HEK293T (cell line): ENCODE results near the gene TNFAIP2.
"Not testable (repeated sequence)": the region's sequence is repeated elsewhere in the genome, so short reads cannot be mapped to it uniquely, and the experiment has no call there.

Experiments
- CTCF ChIA-PET: fragments of 350-600 bp; formaldehyde crosslinking; extraction: SDS; loops from one replicate; lab custom pipeline; 2021; ENCODE audit warnings: antibody characterized with exemption, inconsistent platforms; lab: Yijun Ruan, JAX
- POLR2A ChIA-PET: fragments of 350-600 bp; formaldehyde crosslinking; extraction: SDS; loops from one replicate; lab custom pipeline; 2020; ENCODE audit warnings: antibody characterized with exemption, inconsistent platforms; lab: Yijun Ruan, JAX
- DNase-seq: peaks from one replicate; pipeline ENCODE4 v3.0.0; 2012; ENCODE audit warnings: mixed read lengths; ENCODE audit errors: extremely low spot score
- ARNT ChIP-seq: fragments of 450-650 bp; IDR thresholded peaks from 2 replicates; pipeline ENCODE4 v1.6.1; 2017; ENCODE audit warnings: mild to moderate bottlenecking
- BHLHE40 ChIP-seq: fragments of 450-650 bp; IDR thresholded peaks from 2 replicates; pipeline ENCODE4 v1.6.1; 2016; ENCODE audit warnings: mild to moderate bottlenecking, moderate library complexity, borderline replicate concordance
- CTBP1 ChIP-seq: fragments of 450-650 bp; IDR thresholded peaks from 2 replicates; pipeline ENCODE4 v1.6.1; 2016; ENCODE audit warnings: borderline replicate concordance
- ELF4 ChIP-seq: fragments of 450-650 bp; IDR thresholded peaks from 2 replicates; pipeline ENCODE4 v1.6.1; 2017; ENCODE audit warnings: antibody characterized with exemption
- FOXA1 ChIP-seq: fragments of 450-650 bp; IDR thresholded peaks from 2 replicates; pipeline ENCODE4 v1.6.1; 2016; ENCODE audit warnings: mild to moderate bottlenecking
- FOXK2 ChIP-seq: fragments of 450-650 bp; IDR thresholded peaks from 2 replicates; pipeline ENCODE4 v1.6.1; 2016; ENCODE audit warnings: mild to moderate bottlenecking
- FOXM1 ChIP-seq: fragments of 450-650 bp; IDR thresholded peaks from 2 replicates; pipeline ENCODE4 v1.6.1; 2017; ENCODE audit warnings: mild to moderate bottlenecking, borderline replicate concordance
- HDGF ChIP-seq: fragments of 450-650 bp; IDR thresholded peaks from 2 replicates; pipeline ENCODE4 v1.6.1; 2017; ENCODE audit warnings: antibody characterized with exemption, borderline replicate concordance
- L3MBTL2 ChIP-seq: fragments of 450-650 bp; conservative IDR thresholded peaks from 2 replicates; pipeline ENCODE4 v1.6.1; 2016; ENCODE audit warnings: mild to moderate bottlenecking
- LEF1 ChIP-seq: fragments of 450-650 bp; IDR thresholded peaks from 2 replicates; pipeline ENCODE4 v1.6.1; 2017; ENCODE audit warnings: mild to moderate bottlenecking, borderline replicate concordance
- NFRKB ChIP-seq: fragments of 450-650 bp; IDR thresholded peaks from 2 replicates; pipeline ENCODE4 v1.6.1; 2016; ENCODE audit warnings: mild to moderate bottlenecking, moderate library complexity
- PKNOX1 ChIP-seq: fragments of 450-650 bp; IDR thresholded peaks from 2 replicates; pipeline ENCODE4 v1.6.1; 2016
- SP1 ChIP-seq: fragments of 450-650 bp; IDR thresholded peaks from 2 replicates; pipeline ENCODE4 v1.6.1; 2017
- SUZ12 ChIP-seq: fragments of 450-650 bp; IDR thresholded peaks from 2 replicates; pipeline ENCODE4 v1.6.1; 2016; ENCODE audit warnings: mild to moderate bottlenecking
- TARDBP ChIP-seq: fragments of 450-650 bp; IDR thresholded peaks from 2 replicates; pipeline ENCODE4 v1.6.1; 2016
- ZNF384 ChIP-seq: fragments of 450-650 bp; IDR thresholded peaks from 2 replicates; pipeline ENCODE4 v1.6.1; 2016

The TNFAIP2 gene

GRCh38 chr14:103113774-103114173, 9.5 kb upstream of the TNFAIP2 start:
- POLR2A ChIA-PET, result no interaction called here
- CTCF ChIA-PET, result no interaction called here
- DNase-seq, result no peak
- TF ChIP-seq FOXA1 (no peak), NFRKB (no peak), TARDBP (no peak), LEF1 (no peak), FOXK2 (no peak), ELF4 (no peak), BHLHE40 (no peak), FOXM1 (no peak), ZNF384 (no peak), CTBP1 (no peak), PKNOX1 (no peak), L3MBTL2 (no peak), SP1 (no peak), HDGF (no peak), ARNT (no peak), SUZ12 (no peak)

- POLR2A ChIA-PET, DNase-seq: not testable (repeated sequence)
- CTCF ChIA-PET, result interaction anchor here (1.0 kb wide), 1 partner anchor 10 kb away, joined by 4 read pairs; no protein-coding TSS in a partner anchor
These were observed 8.1 kb upstream of the TNFAIP2 start for GRCh38 chr14:103115086-103115679.

GRCh38 chr14:103115845-103116572, 7.3 kb upstream of the TNFAIP2 start:
- no peak for DNase-seq
- no peak for TF ChIP-seq LEF1
- no peak for TF ChIP-seq BHLHE40
- TF ChIP-seq PKNOX1, result no peak
- POLR2A ChIA-PET, result no interaction called here
- CTCF ChIA-PET, result interaction anchor here (1.0 kb wide), 2 partner anchors 11 kb away, joined by 3 to 4 read pairs; no protein-coding TSS in a partner anchor

- ChIA-PET POLR2A (no interaction called here), CTCF (interaction anchor here (1.0 kb wide), 1 partner anchor 12 kb away, joined by 3 read pairs; no protein-coding TSS in a partner anchor)
- DNase-seq, result no peak
- no peak for TF ChIP-seq CTBP1
- no peak for TF ChIP-seq TARDBP
- no peak for TF ChIP-seq HDGF
- TF ChIP-seq SP1, result no peak
- TF ChIP-seq SUZ12, result no peak
- TF ChIP-seq FOXM1, result no peak
- no peak for TF ChIP-seq BHLHE40
- no peak for TF ChIP-seq ARNT
- no peak for TF ChIP-seq ZNF384
- no peak for TF ChIP-seq FOXA1
- no peak for TF ChIP-seq NFRKB
- TF ChIP-seq FOXK2, result no peak
- TF ChIP-seq LEF1, result no peak
- no peak for TF ChIP-seq PKNOX1
- TF ChIP-seq ELF4, result no peak
- TF ChIP-seq L3MBTL2, result no peak
These were observed 6.6 kb upstream of the TNFAIP2 start for GRCh38 chr14:103116636-103117035.

- POLR2A ChIA-PET, result not testable (repeated sequence)
These were observed 5.8 kb upstream of the TNFAIP2 start for GRCh38 chr14:103117499-103117898.

GRCh38 chr14:103118018-103118662, 5.1 kb upstream of the TNFAIP2 start:
- CTCF ChIA-PET, result interaction anchor here (0.5 to 1.3 kb wide), 2 partner anchors 13 to 370 kb away, joined by 5 to 6 read pairs; no protein-coding TSS in a partner anchor
- POLR2A ChIA-PET, result no interaction called here
- no peak for TF ChIP-seq TARDBP
- TF ChIP-seq NFRKB, result no peak
- TF ChIP-seq ELF4, result no peak
- TF ChIP-seq LEF1, result no peak
- TF ChIP-seq L3MBTL2, result no peak
- TF ChIP-seq SUZ12, result no peak
- no peak for TF ChIP-seq FOXA1
- no peak for TF ChIP-seq FOXM1
- no peak for TF ChIP-seq HDGF
- no peak for TF ChIP-seq ZNF384
- TF ChIP-seq PKNOX1, result no peak
- no peak for DNase-seq

More at GRCh38 chr14:103117499-103117898, 5.8 kb upstream of the TNFAIP2 start:
- CTCF ChIA-PET, result interaction anchor here (0.5 to 1.3 kb wide), 2 partner anchors 13 to 369 kb away, joined by 5 to 6 read pairs; no protein-coding TSS in a partner anchor
- not testable (repeated sequence) for DNase-seq
